ENCODE results near the gene CCDC60.

The CCDC60 gene

GRCh38 chr12:119399301-119399700 lies 64.8 kb downstream of the CCDC60 start (continued):
- no peak for TF ChIP-seq ZNF518A (tag by site-specific recombination; conservative IDR thresholded peaks at IDR 0.05; ENCODE audit: low read depth)

GRCh38 chr12:119406308-119406707 lies 71.8 kb downstream of the CCDC60 start:
- Histone ChIP-seq H3K36me3 (ENCODE audit: control insufficient read depth in 2 of 2, insufficient read depth in 1 of 2, low read length in 2 of 2) (no peaks in the 10 kb centered on the region), H3K4me3 (ENCODE audit: low read depth, low read length) (no peak overlapping the region), H3K9me3 (ENCODE audit: control insufficient read depth, insufficient read depth, low read depth, low read length) (no peaks in the 10 kb centered on the region), H3K27ac (ENCODE audit: extremely low read depth, low read depth, low read length) (no peak overlapping the region), H3K4me1 (ENCODE audit: control insufficient read depth, insufficient read depth, low read length) (no peaks in the 10 kb centered on the region)
- POLR2A ChIA-PET: no interaction called here
- TF ChIP-seq ZSCAN18 (tag by site-specific recombination; IDR thresholded peaks at IDR 0.05): no peak
- TF ChIP-seq PRDM4 (tag by site-specific recombination; IDR thresholded peaks at IDR 0.05): no peak
- TF ChIP-seq TSHZ1 (tag by site-specific recombination; IDR thresholded peaks at IDR 0.05; ENCODE audit: borderline replicate concordance): no peak
- TF ChIP-seq ZNF280C (tag by site-specific recombination; IDR thresholded peaks at IDR 0.05): no peak
- TF ChIP-seq ZNF48 (tag by site-specific recombination; IDR thresholded peaks at IDR 0.05): no peak
- TF ChIP-seq ZNF202 (tag by site-specific recombination; IDR thresholded peaks at IDR 0.05; ENCODE audit: borderline replicate concordance): no peak
- TF ChIP-seq ZNF114 (tag by site-specific recombination; IDR thresholded peaks at IDR 0.05): no peak
- no peak for TF ChIP-seq ZNF19 (tag by site-specific recombination; IDR thresholded peaks at IDR 0.05; ENCODE audit: low read depth)
- no peak for TF ChIP-seq KLF16 (tag by site-specific recombination; IDR thresholded peaks at IDR 0.05)
- TF ChIP-seq KLF17 (tag by site-specific recombination; IDR thresholded peaks at IDR 0.05): no peak
- CTCF ChIA-PET: interaction anchor here (0.6 to 0.7 kb wide), 2 partner anchors 14 to 75 kb away, joined by 3 read pairs; no protein-coding TSS in a partner anchor

Measured in HEK293 (cell line).